GM18858 (cell line): ENCODE results near the gene SLBP.

Experiments used
- ATAC-seq: cut with Tn5 transposase; IDR thresholded peaks from one replicate; pipeline ENCODE4 v1.9.1; 2021; ENCODE audit not compliant: unreplicated experiment

Gene SLBP

DNA sequence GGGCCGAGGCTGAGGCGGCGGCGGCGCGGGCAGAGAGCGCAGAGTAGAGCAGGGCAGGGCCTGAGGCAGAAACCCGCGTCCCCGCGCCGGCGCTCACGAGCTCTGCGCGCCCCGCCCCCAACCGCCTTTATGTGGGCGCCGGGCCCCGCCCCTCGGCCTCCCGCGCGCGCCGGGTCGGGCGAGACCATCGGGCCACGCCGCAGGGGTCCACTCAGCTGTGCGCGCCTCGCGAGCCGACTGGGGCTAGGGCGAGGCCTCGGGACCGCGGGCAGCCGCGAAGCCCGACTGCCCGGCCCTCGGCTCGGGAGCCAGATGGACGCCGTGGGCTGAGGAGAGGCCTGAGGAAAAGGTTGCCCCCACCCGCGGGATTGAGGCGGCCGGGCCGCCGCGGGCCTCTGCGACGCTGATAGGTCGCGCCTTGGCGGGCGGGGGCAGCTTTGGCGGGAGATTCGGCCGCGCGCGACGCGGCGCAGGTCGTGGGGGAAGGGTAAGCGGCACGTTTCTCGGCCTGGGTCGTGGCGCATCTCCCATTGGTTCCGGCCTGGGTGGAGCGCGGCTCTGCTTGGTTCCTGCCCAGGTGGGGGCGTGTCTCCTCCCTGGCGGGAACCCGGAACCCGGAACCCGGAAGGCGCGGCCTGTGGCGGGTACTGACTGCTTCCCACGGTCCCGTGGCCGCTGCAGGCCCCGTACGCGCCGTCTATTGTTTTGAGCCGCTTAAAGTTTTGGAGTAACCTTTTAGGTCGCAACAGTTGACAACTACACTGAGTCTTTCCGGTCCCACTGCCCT, at the start of gene SLBP:
Gene SLBP, minus strand, starts transcription at position 104 of the 787 bp plus-strand sequence. CDS start 131 bp downstream, outside the sequence.
- ATAC-seq, result peak; percentile 57

DNA sequence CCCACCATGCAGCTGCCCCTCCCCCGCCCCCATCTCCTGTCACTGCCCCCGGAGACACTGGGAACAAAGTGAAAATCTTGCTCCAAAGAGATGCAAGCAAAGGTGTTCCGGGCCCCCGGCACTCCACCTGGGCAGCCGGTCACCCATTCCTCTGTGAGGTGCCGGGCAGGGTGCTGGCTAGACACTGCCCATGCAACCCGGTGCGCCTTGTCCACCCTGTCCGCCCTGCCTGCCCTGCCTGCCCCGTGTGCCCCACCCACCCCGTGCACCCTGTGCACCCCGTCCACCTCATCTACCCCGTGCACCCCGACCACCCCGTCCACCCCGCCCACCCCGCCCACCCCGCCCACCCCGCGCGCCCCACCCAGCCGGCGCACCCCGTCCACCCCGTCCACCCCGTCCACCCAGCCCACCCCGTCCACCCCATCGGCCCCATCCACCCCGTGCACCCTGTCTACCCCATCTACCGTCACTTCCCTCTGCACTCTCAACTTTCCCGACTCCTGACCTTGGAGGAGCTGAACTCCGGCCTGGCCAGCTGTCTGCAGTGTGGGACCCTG, 49.1 kb upstream of the SLBP start:
- ATAC-seq, result no peak

DNA sequence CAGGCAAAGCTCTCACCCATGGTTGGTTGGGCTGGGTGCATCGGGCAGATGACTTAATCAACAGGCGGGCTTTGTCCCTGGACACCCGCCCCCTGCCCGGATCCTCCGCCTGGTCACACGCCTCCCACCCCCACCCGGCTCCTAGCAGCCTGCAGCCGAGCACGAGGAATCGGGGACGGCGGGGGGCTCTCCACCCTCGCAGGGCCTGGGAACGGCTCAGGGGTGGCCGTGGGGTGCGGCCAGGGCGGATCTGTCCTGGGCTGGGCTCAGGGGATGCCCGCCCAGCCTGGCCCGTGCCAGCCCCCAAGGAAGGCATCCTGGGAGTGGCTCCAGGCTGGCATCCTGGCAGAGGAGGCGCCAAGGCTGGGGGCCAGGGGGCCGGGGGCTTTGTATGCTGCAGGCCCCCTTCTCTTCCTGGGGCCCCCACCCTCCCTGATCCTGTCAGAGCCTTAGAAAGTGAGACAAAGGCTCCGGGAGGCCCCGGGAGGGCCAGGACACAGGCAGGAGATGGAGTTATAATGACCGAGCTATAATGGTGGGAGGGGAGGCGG, 48.5 kb upstream of the SLBP start:
- ATAC-seq, result no peak

DNA sequence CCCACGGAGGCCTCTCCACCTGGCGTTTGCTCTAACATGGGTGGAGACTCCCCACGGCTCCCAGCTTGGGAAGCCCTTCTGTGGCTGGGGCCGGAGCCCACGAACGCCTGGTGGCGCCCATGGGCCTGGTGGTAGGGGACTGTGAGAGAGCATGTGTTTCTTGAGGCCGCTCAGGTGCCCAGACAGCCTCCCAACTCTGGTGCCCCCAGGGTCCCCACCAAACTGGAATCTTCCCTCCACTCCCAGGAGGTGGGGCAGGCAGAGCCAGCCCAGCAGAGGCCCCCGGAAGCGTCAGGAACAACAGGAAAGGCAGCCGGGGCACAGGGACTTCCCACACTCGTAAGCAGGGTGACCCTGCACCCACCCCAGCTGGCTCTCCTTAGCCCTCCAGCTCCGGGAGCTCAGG, 47.7 kb upstream of the SLBP start:
- no peak for ATAC-seq

DNA sequence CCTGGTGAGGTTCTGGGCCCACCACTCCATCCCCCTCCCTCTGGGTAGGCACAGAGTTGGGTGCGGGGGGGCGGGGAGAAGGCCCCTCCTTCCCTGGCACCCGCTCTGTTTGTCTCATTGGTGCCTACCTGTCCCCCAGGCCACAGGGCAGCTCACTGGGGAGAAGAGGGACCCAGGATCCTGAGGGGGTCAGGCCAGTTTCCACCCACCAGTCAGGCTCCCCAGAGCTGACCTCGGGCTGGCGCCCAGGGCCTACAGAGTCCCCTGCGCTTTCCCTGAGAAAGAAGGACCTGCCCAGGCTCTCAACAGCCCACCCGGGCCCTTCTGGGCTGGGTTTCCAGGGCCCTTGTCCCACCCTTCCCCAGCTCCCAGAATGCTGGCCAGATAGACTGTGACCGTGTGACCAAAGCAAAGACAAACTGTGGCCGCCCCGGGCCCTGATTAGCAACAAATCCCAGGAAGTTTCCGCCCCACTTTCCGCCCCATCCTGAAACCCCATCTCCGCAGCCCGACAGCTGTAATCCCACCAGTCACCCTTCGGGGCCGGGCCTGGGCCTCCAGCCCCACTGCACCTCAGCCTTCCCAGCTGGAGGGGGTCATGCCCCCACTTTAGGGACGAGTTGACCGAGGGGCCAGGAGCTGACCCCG, 47.2 kb upstream of the SLBP start:
- no peak for ATAC-seq

DNA sequence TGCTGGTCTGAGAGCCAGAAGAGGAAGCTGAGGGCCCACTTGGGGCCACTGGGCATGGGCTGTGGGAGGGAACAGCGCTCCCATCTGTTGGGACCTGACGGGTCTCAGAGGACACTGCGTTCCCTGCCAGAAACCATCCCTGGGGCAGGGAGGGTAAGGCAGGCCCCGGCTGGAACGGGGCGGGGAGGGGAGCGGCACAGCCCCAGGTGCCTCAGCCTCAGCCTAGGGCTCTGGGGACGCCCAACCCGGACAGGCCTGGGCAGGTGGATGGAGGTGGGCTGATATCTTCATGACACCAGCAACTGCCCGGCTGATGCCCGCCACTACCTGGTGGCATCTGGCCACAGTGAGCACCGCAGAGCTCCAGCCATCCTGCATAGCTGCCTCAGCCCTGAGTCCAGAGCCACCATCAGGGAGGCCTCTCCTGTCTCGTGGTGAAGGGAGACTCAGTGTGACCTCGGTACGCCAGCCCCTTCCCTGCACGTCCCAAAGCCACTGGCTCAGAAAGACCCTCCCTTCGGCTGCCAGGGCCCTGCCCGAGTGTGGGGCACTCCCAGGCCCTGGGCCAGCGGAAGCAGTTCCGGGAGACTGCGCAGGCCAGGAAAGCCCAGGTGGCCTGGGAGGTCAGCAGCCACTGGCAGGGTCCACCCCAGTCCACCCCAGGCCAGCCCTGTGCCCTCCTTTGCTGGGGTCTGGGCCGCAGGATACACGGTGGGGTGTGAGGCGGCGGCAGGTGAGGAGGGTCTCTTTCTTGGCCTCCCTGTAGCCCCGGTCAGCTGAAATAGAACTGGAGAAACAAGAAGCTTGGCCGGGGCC, 46.4 kb upstream of the SLBP start:
- no peak for ATAC-seq

DNA sequence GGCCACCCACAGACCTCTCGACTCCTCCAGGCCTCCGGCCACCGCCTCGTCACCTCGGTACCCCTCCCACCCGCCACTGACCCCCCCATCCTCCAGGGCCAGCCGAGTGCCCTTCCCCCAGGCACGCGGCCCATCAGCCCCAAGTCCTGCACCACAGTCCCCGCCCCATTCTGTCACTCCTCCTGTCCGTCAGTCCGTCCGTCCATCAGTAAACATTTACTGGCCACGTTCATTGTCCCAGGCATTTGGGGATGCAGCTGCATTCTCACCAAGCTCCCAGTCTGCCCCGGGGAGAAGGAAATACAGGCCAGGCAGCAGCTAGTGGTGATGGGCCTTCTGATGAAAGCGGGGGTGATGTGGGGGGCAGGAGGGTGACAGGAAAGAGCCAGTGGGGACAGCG, 45.7 kb upstream of the SLBP start:
- no peak for ATAC-seq

DNA sequence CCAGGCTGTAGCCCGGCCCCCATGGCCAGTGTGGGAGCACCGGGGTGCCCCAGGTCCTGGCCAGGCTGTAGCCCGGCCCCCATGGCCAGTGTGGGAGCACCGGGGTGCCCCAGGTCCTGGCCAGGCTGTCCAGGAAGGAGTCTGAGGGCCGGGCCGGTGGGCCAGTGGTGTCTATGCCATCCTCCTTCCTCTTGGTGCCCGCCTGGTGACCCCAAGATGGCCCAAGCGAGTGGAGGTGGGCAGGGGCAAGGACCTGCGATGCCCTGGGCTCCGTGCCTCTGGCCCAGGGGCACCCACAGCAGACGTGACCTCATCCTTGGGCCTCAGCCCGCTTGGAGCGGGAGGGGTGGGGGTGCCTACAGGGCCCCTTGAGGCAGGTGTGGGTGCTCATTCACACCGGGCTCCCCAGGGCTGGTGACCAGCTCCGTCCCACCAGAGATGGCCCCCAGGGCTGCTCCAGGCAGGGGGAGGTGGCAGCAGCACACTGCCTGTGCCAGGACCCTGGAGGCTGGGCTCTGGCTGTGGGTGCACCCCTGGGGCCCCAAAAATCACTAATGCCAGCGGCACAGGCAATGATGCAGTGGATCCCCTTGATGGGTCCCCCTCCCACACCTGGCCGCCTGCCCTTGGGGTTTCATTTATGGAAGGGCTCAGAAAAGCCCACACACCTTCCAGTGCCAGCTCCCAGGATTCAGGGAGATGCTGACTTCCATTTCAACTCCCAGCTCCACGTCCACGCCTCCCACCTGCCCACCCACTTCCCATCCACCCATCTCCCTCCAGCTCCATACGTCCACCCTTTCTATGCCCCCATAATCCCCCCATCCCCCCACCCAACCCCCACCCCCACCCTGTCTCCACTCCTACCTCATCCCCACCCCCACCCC, 45.0 kb upstream of the SLBP start:
- ATAC-seq, result no peak

DNA sequence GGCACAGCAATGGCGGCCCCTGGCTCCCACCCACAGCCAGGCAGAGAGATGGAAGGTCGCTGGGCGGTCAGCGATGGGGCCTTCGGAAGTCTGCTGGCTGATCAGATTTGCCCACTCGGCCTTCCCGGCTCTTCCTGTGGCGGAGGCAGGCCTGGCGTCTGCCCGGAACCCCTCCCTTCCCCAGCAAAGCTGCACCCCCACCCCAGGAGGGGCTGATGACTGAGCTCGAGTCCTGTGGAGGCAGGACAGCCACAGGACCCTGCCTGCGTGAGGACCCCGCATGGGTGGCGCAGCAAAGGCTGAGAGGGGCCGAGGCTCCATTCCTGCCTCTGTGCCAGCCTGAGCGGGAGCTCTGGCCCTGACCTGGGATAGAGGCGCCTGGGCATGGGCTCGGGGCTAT, 44.0 kb upstream of the SLBP start:
- ATAC-seq, result no peak

DNA sequence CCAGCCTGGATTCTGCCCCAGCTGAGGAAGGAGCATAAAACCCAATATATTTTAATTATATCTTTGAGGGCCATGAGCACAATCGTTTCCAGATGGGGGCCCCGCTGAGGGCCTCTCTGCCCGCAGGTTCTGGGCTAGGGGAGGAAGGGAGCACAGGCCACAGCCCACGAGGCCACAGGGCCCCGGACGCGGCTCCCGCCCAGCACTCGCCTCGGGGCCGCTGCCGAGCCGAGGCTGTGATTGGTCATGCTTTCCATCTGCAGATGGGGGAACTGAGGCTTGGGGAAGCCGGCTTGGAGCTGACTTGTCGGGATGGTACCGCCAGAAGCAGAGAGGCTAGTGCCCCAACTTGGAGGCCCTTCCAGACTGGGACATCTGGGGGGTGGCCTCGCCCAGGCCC, 43.2 kb upstream of the SLBP start:
- no peak for ATAC-seq

DNA sequence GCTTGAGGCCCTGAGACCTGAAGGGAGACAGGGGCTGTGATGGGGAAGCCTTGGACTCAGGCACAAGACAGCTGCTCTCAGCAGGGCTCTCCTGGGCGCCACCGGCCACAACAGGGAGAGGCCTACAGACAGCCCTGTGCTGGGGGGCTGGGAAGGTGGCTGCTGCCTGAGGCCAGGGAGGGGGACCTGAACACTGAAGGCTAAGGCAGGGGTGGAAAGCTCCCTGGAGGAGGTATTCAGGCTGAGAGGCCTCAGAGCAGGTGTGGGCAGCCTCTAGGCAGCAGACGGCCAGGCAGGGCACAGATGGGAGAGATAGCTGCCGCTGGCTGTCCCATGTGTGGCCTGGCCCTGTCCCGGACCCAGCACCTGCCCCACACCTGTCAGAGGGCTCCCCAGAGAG, 42.2 kb upstream of the SLBP start:
- no peak for ATAC-seq

DNA sequence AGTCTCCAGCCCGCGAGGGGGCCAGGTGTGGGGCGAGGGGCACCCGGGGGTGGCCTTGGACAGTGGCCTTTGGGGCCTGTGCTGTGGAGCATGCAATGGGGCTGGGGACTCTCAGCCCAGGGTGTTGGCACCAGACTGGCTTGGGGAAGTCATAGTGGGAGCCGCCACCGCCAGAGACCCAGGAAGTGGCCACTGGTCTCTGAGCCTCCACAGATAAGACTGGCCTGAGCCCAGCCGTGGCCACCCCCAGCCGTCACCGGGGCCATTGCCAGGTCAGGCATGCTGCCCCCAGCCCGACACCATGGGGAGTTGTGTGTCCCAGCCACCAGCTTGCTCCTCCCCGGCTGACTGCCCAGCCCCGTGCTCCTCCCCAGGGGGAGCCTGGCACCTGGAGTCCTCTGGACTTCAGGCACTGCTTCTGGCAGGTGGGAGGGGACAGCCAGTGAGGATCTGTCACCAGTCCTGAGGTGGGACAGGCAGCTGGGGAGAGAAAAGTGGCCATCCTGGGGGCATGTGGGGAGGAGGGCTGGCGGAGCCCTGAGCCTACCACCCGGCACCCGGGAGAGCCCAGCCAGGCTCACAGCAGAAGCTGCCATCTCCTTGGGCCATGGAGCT, 41.7 kb upstream of the SLBP start:
- no peak for ATAC-seq

DNA sequence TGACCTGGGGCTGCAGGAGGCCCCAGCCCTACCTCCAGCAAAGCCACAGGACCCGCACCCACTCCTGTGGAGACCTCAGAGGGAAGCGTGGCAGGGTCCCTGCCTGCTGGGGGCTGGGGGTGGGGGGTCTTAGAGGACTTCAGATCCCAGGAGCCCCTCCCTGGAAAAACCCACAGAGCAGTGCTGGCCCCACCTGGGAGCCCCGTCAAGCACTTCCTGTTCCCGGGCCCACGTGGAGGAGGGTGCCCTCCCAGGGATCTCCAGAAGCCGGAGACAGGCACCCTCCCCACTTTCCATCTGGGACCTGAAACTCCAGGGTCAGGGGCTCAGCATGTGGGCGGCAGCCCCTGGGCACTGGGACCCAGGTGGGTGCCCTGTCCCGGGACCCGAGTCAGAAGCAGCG, 41.2 kb upstream of the SLBP start:
- no peak for ATAC-seq

DNA sequence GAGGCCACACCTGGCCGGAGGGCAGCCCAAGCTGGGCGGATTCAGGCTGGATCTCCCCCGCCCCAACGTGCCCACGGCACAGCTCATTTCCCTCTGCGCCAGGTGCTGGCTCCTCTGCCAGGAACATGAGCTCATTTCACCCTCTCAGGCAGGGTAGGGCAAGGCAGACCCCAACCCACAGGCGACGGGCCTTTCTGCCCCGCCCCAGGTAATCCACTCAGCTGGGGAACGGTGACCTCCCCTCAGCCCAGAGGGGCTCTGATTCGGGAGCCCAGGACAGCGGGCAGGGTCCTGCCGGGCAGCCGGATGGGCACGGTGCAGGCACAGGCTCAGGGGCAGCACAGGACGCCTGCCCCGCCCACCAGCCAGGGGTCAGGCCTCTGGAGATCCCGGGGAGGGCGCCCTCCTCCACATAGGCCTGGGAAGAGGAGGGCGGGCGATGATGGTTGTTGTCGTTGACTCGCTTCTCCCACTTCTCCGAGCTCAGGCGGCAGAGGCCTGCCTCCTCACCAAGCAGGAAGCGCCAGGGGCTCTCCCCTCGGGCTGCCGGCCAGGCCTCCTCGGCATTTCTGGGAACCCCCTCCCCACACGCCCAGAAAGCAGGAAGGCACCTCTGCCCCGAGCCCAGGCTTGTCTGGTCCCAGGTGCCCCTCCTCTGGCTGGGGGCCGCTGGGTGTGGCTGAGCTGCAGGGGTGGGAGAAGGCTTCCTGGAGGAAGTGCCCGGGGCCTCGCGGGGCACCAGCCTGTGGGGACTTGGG, 40.3 kb upstream of the SLBP start:
- ATAC-seq, result no peak

DNA sequence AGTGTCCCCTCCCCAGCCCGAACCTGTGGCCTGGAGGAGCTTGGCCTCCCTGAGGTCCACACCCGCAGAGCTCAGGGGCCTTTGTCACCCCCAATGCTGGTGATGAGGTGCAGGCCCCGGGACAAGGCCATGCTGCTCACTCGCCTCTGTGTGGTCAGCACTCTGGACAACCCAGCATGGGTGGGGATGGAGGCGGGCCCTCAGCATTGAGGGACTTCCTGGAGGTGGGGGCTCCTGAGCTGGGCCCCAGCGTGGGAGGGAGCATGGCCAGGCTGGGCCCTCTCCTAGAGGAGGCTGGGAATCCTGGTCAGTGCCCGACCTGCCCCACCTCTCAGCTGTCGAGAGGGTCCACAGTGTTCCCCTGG, 39.8 kb upstream of the SLBP start:
- no peak for ATAC-seq

DNA sequence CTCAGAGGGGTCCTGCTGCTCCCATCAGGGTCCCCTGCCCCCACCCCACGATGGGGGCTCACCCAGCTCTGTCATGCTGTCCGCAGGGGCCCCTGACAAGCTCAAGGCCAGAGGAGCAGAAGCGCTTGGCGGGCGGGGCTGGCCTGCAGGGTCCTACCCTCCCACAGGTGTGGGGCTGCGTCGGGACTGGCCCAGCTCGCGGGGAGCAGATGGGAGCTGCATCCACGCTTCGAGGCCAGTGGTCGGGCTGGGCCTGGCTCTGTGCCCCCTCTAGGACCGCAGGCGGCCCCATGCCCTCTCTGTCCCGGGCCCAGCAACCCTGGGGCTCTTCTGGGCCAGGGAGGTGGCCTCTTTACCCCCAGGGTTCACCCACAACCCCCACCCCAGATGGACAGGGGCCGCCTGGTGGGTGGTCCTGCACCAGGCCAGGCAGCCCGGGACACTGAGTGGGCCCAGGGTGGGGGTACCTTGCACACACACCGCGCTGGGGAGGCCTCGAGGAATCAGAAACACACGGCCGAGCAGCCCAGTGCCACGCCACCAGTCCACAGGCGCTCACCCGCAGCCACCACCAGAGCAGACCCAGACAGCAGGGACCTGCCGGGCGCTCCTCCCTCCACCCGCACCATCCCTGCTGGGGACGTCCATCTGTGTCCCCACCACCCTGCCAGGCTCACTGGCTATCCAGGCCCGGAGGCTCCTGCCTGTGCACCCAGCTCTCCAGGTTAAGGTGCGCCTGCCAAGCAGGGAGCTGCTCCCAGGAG, 39.2 kb upstream of the SLBP start:
- ATAC-seq, result no peak

DNA sequence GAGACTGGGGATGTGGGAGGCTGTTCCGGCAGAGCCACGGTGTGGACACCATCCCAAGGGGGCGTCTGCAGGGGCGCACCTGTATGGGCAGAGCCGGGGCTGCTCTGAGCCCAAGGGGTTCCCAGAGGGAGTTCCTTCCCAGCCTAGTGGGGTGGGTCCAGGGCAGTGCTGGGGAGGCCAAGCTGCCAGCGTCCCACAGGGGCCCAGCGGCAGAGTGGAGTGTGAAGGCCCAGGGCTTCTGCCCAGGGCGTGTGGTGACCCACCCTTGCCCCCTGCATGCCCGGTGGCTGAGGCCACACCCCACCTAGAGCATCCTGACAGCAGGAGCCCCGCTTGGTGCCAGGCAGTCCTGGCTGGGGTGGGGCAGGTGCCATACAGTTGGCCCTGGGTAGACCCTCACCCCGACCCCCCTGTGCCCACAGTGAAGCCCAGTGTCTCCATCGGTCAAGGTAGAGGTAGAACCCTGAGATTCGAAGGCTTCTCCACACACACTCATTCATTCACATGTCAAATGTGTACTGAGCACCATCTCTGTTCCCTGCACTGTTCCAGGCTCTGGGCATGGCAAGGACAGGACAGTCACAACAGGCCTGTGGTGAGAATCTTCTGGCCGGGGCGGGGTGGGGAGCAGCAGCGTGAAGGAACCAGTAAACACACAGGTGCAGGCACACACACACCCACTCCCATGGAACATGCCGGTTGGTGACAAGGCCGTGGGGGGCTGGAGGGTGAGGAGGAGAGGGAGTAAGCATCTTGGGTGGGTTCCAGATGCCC, 38.4 kb upstream of the SLBP start:
- no peak for ATAC-seq

DNA sequence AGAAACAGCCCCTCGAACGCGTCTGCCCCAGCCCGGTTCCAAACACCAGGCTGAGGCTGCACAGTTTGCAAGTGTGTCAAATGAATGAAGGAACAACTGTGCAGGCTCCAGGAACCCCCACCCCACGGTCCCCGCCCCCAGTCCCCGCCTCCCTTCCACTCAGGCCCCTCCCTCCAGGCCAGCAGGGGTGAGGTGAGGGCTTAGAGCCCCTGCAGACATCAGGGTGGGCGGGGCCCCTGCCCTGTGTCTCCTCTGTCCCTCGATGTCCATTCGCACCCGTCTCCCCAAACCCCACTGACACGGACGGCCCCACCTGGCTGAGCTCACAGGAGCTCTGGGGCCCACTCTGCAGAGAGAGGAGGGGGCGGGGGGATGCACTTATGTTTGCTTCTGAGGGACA, 37.7 kb upstream of the SLBP start:
- ATAC-seq, result no peak
